ENCODE measurements around the gene KIAA0753.

Gene KIAA0753

GRCh38 chr17:6640536-6641246, at the start of gene KIAA0753, which contains the start of gene TXNDC17:
Gene KIAA0753 (minus strand): TSS chr17:6640711. CDS start chr17:6635103, 5,608 bp downstream.
Gene TXNDC17 (plus strand): TSS chr17:6641060. CDS start chr17:6641083, 23 bp downstream.
- Histone ChIP-seq H3K4me3 (ENCODE audit: severe bottlenecking) (peak within 1 kb of the TSS; percentile 64), H3K36me3 (ENCODE audit: low read depth) (peaks cover 43% of the 10 kb centered on the region), H3K9me3 (ENCODE audit: severe bottlenecking) (no peaks in the 10 kb centered on the region), H3K27me3 (ENCODE audit: insufficient read depth, poor library complexity, severe bottlenecking) (no peaks in the 10 kb centered on the region), H3K4me1 (ENCODE audit: insufficient read depth, poor library complexity, severe bottlenecking) (peaks cover 37% of the 10 kb centered on the region), H3K27ac (ENCODE audit: poor library complexity, severe bottlenecking) (peak within 1 kb of the TSS; percentile 94)
- TF ChIP-seq CTCF (IDR thresholded peaks at IDR 0.05; ENCODE audit: poor library complexity, severe bottlenecking), result no peak
- DNase-seq (ENCODE audit: low spot score) (peak; percentile 91), ATAC-seq (ENCODE audit: low read depth) (peak; percentile 75)

DNA sequence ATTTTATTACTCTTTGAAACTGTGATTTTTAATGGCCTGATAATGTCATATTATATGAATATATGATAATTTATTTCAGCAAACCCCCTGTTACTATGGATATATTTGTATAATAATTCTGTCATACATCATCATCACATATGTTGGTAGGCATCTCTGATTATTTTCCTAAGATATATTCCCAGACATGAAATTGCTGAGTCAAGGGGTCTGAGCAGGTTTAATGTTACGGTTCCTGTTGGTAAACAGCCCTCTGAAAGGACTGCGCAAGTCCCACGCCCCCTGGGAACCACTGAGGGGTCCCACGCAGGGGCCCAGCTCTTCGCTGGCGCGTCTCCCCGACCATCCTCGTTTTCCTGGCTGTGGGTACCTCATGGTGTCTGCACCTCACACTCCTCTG, 48.4 kb upstream of the KIAA0753 start:
- Histone ChIP-seq H3K27me3 (ENCODE audit: insufficient read depth, poor library complexity, severe bottlenecking) (no peaks in the 10 kb centered on the region), H3K36me3 (ENCODE audit: low read depth) (no peaks in the 10 kb centered on the region)

GRCh38 chr17:6686026-6686425, 45.5 kb upstream of the KIAA0753 start:
- ATAC-seq (ENCODE audit: low read depth), result no peak
- Histone ChIP-seq H3K4me1 (ENCODE audit: insufficient read depth, poor library complexity, severe bottlenecking) (peaks cover 12% of the 10 kb centered on the region), H3K27me3 (ENCODE audit: insufficient read depth, poor library complexity, severe bottlenecking) (no peaks in the 10 kb centered on the region), H3K27ac (ENCODE audit: poor library complexity, severe bottlenecking) (no peak overlapping the region), H3K4me3 (ENCODE audit: severe bottlenecking) (no peak overlapping the region), H3K36me3 (ENCODE audit: low read depth) (no peaks in the 10 kb centered on the region), H3K9me3 (ENCODE audit: severe bottlenecking) (no peaks in the 10 kb centered on the region)
- no peak for DNase-seq (ENCODE audit: low spot score)
- TF ChIP-seq CTCF (IDR thresholded peaks at IDR 0.05; ENCODE audit: poor library complexity, severe bottlenecking), result no peak

More for the DNA sequence above, 48.4 kb upstream of the KIAA0753 start:
- Histone ChIP-seq H3K4me3 (ENCODE audit: severe bottlenecking) (no peak overlapping the region), H3K27ac (ENCODE audit: poor library complexity, severe bottlenecking) (no peak overlapping the region), H3K9me3 (ENCODE audit: severe bottlenecking) (no peaks in the 10 kb centered on the region), H3K4me1 (ENCODE audit: insufficient read depth, poor library complexity, severe bottlenecking) (no peaks in the 10 kb centered on the region)
- no peak for TF ChIP-seq CTCF (IDR thresholded peaks at IDR 0.05; ENCODE audit: poor library complexity, severe bottlenecking)
- ATAC-seq (ENCODE audit: low read depth) (no peak), DNase-seq (ENCODE audit: low spot score) (no peak)

GRCh38 chr17:6684881-6685767, 44.6 kb upstream of the KIAA0753 start:
- Histone ChIP-seq H3K36me3 (ENCODE audit: low read depth) (no peaks in the 10 kb centered on the region), H3K4me1 (ENCODE audit: insufficient read depth, poor library complexity, severe bottlenecking) (peaks cover 16% of the 10 kb centered on the region), H3K9me3 (ENCODE audit: severe bottlenecking) (no peaks in the 10 kb centered on the region), H3K4me3 (ENCODE audit: severe bottlenecking) (no peak overlapping the region), H3K27me3 (ENCODE audit: insufficient read depth, poor library complexity, severe bottlenecking) (no peaks in the 10 kb centered on the region), H3K27ac (ENCODE audit: poor library complexity, severe bottlenecking) (no peak overlapping the region)
- ATAC-seq (ENCODE audit: low read depth) (no peak), DNase-seq (ENCODE audit: low spot score) (no peak)
- TF ChIP-seq CTCF (IDR thresholded peaks at IDR 0.05; ENCODE audit: poor library complexity, severe bottlenecking), result no peak
